Measurements from ENCODE around the gene SPTBN1. TPM values are rescaled to one million over a fixed set of nuclear protein-coding genes. Genes with fewer than 3 reads are reported as not detected.
A peak's percentile ranks its signal among the peaks of the same experiment; 100 is the strongest.

SPTBN1 gene
- total and polyA plus RNA-seq, 2 experiments from 2014 or later, result 125 to 435 TPM

- Histone ChIP-seq H3K9me3 (ENCODE audit: low read depth) (no peaks in the 10 kb centered on the region), H3K27me3 (no peaks in the 10 kb centered on the region), H3K27ac (no peak overlapping the region), H3K36me3 (no peaks in the 10 kb centered on the region), H3K4me1 (ENCODE audit: low read depth) (peaks cover 37% of the 10 kb centered on the region), H3K4me3 (no peak overlapping the region)
- no peak for DNase-seq (ENCODE audit: low read depth in 1 of 2, low spot score in 1 of 2)
- no peak for TF ChIP-seq CTCF (IDR thresholded peaks at IDR 0.05; ENCODE audit: low read depth, low read length)
These were observed 132.2 kb downstream of the SPTBN1 start for GRCh38 chr2:54588244-54588899.

- peaks cover 37% of the 10 kb centered on the region for H3K4me1 ChIP-seq (ENCODE audit: low read depth)
- no peaks in the 10 kb centered on the region for H3K27me3 ChIP-seq
- H3K4me3 ChIP-seq, result no peak overlapping the region
- H3K36me3 ChIP-seq, result no peaks in the 10 kb centered on the region
- TF ChIP-seq CTCF (IDR thresholded peaks at IDR 0.05; ENCODE audit: low read depth, low read length), result no peak
- no peaks in the 10 kb centered on the region for H3K9me3 ChIP-seq (ENCODE audit: low read depth)
- DNase-seq (ENCODE audit: low read depth in 1 of 2, low spot score in 1 of 2), result no peak
- H3K27ac ChIP-seq, result peak overlapping the region; percentile 62
These were observed 132.9 kb downstream of the SPTBN1 start for GRCh38 chr2:54589038-54589339.

GRCh38 chr2:54589340-54590215 lies 133.5 kb downstream of the SPTBN1 start:
- H3K27me3 ChIP-seq, result no peaks in the 10 kb centered on the region
- no peak overlapping the region for H3K4me3 ChIP-seq
- H3K4me1 ChIP-seq (ENCODE audit: low read depth), result peaks cover 37% of the 10 kb centered on the region
- peak in 1 of 2 donors; percentile 65 for DNase-seq (ENCODE audit: low read depth in 1 of 2, low spot score in 1 of 2)
- no peaks in the 10 kb centered on the region for H3K36me3 ChIP-seq
- TF ChIP-seq CTCF (IDR thresholded peaks at IDR 0.05; ENCODE audit: low read depth, low read length), result no peak
- H3K27ac ChIP-seq, result peak overlapping the region; percentile 62
- no peaks in the 10 kb centered on the region for H3K9me3 ChIP-seq (ENCODE audit: low read depth)

GRCh38 chr2:54590216-54591120 lies 134.3 kb downstream of the SPTBN1 start:
- H3K27ac ChIP-seq, result peak overlapping the region; percentile 62
- no peaks in the 10 kb centered on the region for H3K9me3 ChIP-seq (ENCODE audit: low read depth)
- no peak for DNase-seq (ENCODE audit: low read depth in 1 of 2, low spot score in 1 of 2)
- no peaks in the 10 kb centered on the region for H3K36me3 ChIP-seq
- TF ChIP-seq CTCF (IDR thresholded peaks at IDR 0.05; ENCODE audit: low read depth, low read length), result no peak
- peaks cover 37% of the 10 kb centered on the region for H3K4me1 ChIP-seq (ENCODE audit: low read depth)
- H3K4me3 ChIP-seq, result no peak overlapping the region
- no peaks in the 10 kb centered on the region for H3K27me3 ChIP-seq

- no peak for DNase-seq (ENCODE audit: low read depth in 1 of 2, low spot score in 1 of 2)
- no peak overlapping the region for H3K4me3 ChIP-seq
- no peak overlapping the region for H3K27ac ChIP-seq
- no peaks in the 10 kb centered on the region for H3K27me3 ChIP-seq
- peaks cover 30% of the 10 kb centered on the region for H3K4me1 ChIP-seq (ENCODE audit: low read depth)
- no peaks in the 10 kb centered on the region for H3K9me3 ChIP-seq (ENCODE audit: low read depth)
- no peaks in the 10 kb centered on the region for H3K36me3 ChIP-seq
- no peak for TF ChIP-seq CTCF (IDR thresholded peaks at IDR 0.05; ENCODE audit: low read depth, low read length)
These were observed 135.4 kb downstream of the SPTBN1 start for GRCh38 chr2:54591551-54591950.
